Ovary (tissue), 9 donors: ENCODE results near the gene NFIA. TPM values are rescaled to one million over a fixed set of nuclear protein-coding genes. Genes with fewer than 3 reads are reported as not detected.
A peak's percentile ranks its signal among the peaks of the same experiment; 100 is the strongest.

Experiments used
- DNase-seq, 5 donors: peaks; one replicate each; pipeline ENCODE4 v3.0.0-alpha.2; 2019 to 2020
- H3K27ac ChIP-seq, 2 donors: fragments of 200-600 bp; one replicate each; pipeline versions ENCODE4 v1.5.1 to v1.8.0; 2019 to 2022
- H3K27me3 ChIP-seq: fragments of 200-600 bp; one replicate; pipeline ENCODE4 v1.8.0; 2022
- H3K36me3 ChIP-seq: fragments of 200-600 bp; sonication (generic); one replicate; pipeline ENCODE4 v1.5.1; 2019
- H3K4me1 ChIP-seq: one replicate; pipeline ENCODE4 v1.8.1; 2013; ENCODE audit warnings: mild to moderate bottlenecking, moderate library complexity; ENCODE audit not compliant: insufficient read depth
- H3K4me3 ChIP-seq: fragments of 200-600 bp; sonication (generic); one replicate; pipeline ENCODE4 v1.5.1; 2017
- H3K9me3 ChIP-seq, 2 donors: fragments of 200-600 bp in 1 of 2; sonication (generic) in 1 of 2; one replicate each; pipeline versions ENCODE4 v1.5.1 to v1.8.1; 2013 to 2019; ENCODE audit warnings: mild to moderate bottlenecking in 1 of 2, moderate library complexity in 1 of 2
- EP300 ChIP-seq: sonication (generic); formaldehyde crosslinking; IDR thresholded peaks from one replicate; pipeline ENCODE4 v1.6.1; 2017; ENCODE audit warnings: antibody characterized with exemption
- POLR2A ChIP-seq: fragments of 450-650 bp; IDR thresholded peaks from one replicate; pipeline ENCODE4 v1.6.1; 2017; ENCODE audit warnings: antibody characterized with exemption, mild to moderate bottlenecking, moderate library complexity
- WGBS, 3 donors: extraction: QIAGEN DNeasy Blood & Tissue Kit in 1 of 3; methylation state at CpG; one replicate each; pipeline versions ENCODE4 v1.1.5 to v1.1.7; 2013 to 2017; 5-methylcytosine and 5-hydroxymethylcytosine counted together
- intact Hi-C, 4 donors: fragments of 100-400 bp; cut with DNase I; formaldehyde crosslinking; loops; one replicate each; pipeline versions ENCODE4 v1.11.0 to v1.15.1; 2022 to 2023
- polyA plus RNA-seq, 2 donors: library from polyadenylated mRNA; stranded (reverse); fragments of 200-250 nt in 1 of 2; fragments of 350-450 nt in 1 of 2; fragmentation: Illumina TruSeq in 1 of 2; extraction: RNeasy Lipid Tissue Mini Kit (QIAGEN cat#74804) in 1 of 2; gene quantifications; one replicate each; pipeline ENCODE4 v1.2.3, GENCODE V29; 2013 to 2014
- total RNA-seq, 7 donors: library from RNA; depleted of rRNA in 2 of 7; stranded (reverse); fragments of >200 nt in 2 of 7; fragmentation: NEBNext Ultra II Directional in 3 of 7; extraction: Animal tissue kit (Norgen Biotek cat#: 25700) in 3 of 7; gene quantifications; one replicate each; pipeline versions ENCODE4 v1.1.0 to v1.2.4, GENCODE V29; 2016 to 2023
- TF ChIP-seq, protein P1 (sequence below), 3 donors: fragments of 450-650 bp in 2 of 3; fragments of 200-600 bp in 1 of 3; IDR thresholded peaks; one replicate each; pipeline versions ENCODE4 v1.5.1 to v1.8.0; 2016 to 2022; ENCODE audit warnings: antibody characterized with exemption in 3 of 3, mild to moderate bottlenecking in 1 of 3
- donor health status: DM: no; HTN: no; CAD: no; lungs with moderate emphysema.
- donor health status: DM: no; HTN: no; CAD: no.
- donor health status: Bipolar disorder and iron deficiency.
- donor health status: DM: yes; HTN: yes; CAD: no.
- donor health status: DM: no; HTN: no; CAD: no.
- donor health status: DM: yes; HTN: yes; CAD: no.

NFIA gene
- total and polyA plus RNA-seq, 9 donors: 11.8 to 115 (median 80.9) TPM

DNA sequence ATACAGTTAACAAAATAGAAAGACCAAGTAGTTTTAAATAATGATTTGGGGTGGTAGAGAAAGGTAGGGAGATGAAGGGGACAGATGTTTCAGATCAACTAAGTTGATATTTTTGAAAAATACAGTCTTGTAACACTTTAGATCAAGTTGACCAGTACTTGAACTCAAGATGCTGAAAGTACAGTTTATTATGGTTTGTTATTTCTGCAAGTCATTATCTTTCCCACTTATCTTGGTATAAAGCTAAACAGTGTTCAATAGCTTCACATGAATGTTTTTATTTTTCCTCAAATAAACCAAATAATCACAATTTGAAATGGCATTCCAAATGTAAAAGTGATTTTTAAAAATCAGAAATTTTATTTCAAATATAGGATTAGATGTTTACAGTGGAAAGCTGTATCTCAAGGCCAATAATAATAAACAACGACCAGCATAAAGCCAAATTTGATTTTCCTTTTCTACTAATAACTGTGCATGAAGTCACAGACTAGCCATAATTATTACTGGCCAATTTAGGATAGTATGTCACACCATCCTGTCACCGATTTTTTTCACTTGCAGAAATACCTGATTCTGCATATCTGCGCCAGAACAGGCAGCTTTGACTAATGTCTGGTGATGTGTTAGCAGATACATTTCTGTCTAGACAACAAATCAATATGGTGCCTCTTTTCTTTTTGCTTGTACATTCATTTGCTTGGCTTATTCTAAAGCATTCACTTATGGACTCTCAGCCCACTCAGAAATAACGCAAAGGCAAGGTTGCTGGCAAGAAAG lies 322.4 kb downstream of the NFIA start:
- no peak overlapping the region for H3K4me3 ChIP-seq
- WGBS, 3 donors: 38 to 63% (median 48%) methylated on average over 4 of the region's 4 CpGs
- no peaks in the 10 kb centered on the region for H3K36me3 ChIP-seq
- H3K4me1 ChIP-seq: peaks cover 4% of the 10 kb centered on the region
- no peak for TF ChIP-seq POLR2A
- H3K27ac ChIP-seq: peak overlapping the region in 1 of 2 donors; percentile 34
- H3K9me3 ChIP-seq: no peaks in the 10 kb centered on the region
- DNase-seq: no peak
- H3K27me3 ChIP-seq: no peaks in the 10 kb centered on the region
- intact Hi-C loops: no loop called here

DNA sequence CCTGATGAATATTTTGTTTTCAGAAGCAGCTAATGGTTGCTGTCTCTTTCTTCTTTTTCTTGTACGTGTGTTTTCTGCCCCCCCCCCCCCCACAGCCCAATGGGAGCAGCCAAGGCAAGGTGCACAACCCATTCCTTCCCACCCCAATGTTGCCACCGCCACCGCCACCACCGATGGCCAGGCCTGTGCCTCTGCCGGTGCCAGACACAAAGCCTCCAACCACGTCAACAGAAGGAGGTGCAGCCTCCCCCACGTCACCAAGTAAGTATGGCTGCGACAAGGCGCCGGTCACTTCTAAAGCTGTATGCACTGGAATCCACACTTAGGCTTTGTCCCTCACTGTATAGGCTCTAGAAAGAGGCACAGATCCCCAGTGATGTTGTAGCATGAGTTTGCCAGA lies 324.1 kb downstream of the NFIA start:
- no peak overlapping the region for H3K4me3 ChIP-seq
- H3K36me3 ChIP-seq: no peaks in the 10 kb centered on the region
- H3K27ac ChIP-seq: no peak overlapping the region
- 98 to 99% (median 99%) methylated on average over 10 of the region's 10 CpGs for WGBS, 3 donors
- no peaks in the 10 kb centered on the region for H3K9me3 ChIP-seq
- H3K4me1 ChIP-seq: peaks cover 4% of the 10 kb centered on the region
- intact Hi-C loops: no loop called here
- H3K27me3 ChIP-seq: no peaks in the 10 kb centered on the region
- no peak for DNase-seq
- no peak for TF ChIP-seq EP300

DNA sequence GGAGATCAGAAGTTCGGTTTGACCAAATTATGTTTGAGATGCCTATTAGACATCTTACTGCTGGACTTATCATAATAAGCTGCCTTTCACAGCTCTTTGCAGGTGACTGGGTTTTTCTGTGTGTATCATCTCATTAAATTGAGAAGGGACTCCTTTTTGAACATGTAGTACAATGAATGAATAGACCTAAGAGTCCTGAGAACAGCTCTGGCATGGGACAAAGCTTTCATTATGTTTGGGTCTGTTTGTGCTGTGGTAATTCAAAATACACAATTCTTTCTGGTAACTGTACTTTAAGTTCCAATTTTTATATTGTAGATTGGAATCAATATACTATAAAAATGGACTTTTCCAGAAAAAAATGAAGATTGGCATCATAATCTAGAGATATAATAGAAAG lies 330.2 kb downstream of the NFIA start:
- Histone ChIP-seq H3K36me3 (no peaks in the 10 kb centered on the region), H3K27me3 (no peaks in the 10 kb centered on the region), H3K9me3 (no peaks in the 10 kb centered on the region), H3K4me3 (no peak overlapping the region), H3K27ac (no peak overlapping the region), H3K4me1 (no peaks in the 10 kb centered on the region)
- DNase-seq: no peak
- TF ChIP-seq EP300 (no peak), POLR2A (no peak)
- TF ChIP-seq, protein P1, sequence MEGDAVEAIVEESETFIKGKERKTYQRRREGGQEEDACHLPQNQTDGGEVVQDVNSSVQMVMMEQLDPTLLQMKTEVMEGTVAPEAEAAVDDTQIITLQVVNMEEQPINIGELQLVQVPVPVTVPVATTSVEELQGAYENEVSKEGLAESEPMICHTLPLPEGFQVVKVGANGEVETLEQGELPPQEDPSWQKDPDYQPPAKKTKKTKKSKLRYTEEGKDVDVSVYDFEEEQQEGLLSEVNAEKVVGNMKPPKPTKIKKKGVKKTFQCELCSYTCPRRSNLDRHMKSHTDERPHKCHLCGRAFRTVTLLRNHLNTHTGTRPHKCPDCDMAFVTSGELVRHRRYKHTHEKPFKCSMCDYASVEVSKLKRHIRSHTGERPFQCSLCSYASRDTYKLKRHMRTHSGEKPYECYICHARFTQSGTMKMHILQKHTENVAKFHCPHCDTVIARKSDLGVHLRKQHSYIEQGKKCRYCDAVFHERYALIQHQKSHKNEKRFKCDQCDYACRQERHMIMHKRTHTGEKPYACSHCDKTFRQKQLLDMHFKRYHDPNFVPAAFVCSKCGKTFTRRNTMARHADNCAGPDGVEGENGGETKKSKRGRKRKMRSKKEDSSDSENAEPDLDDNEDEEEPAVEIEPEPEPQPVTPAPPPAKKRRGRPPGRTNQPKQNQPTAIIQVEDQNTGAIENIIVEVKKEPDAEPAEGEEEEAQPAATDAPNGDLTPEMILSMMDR (IDR thresholded peaks at IDR 0.05): no peak
- intact Hi-C loops: no loop called here
- WGBS, 3 donors: 78 to 82% (median 79%) methylated on average over 1 of the region's 1 CpG

DNA sequence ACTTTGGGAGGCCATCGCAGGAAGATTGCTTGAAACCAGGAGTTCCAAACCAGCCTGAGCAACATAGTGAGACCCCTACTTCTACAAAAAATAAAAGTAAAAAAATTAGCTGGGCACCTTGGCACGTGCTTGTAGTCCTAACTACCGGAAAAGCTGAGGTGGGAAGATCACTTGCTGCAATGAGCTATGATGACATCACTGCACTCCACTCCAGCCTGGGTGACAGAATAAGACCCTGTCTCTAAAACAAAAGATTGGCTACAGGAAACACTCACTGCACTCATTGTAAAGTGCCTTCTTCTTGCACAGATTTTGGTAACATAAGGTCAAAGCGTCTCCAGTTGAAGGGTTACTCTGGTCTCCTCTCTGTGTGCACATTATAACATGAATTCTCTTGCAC lies 336.8 kb downstream of the NFIA start:
- H3K4me3 ChIP-seq: no peak overlapping the region
- H3K9me3 ChIP-seq: no peaks in the 10 kb centered on the region
- no peak for TF ChIP-seq EP300
- TF ChIP-seq POLR2A: no peak
- TF ChIP-seq, protein P1 (IDR thresholded peaks at IDR 0.05): no peak
- H3K4me1 ChIP-seq: no peaks in the 10 kb centered on the region
- intact Hi-C loops: no loop called here
- H3K27me3 ChIP-seq: no peaks in the 10 kb centered on the region
- 94 to 96% (median 94%) methylated on average over 4 of the region's 4 CpGs for WGBS, 3 donors
- no peak for DNase-seq
- no peak overlapping the region for H3K27ac ChIP-seq
- H3K36me3 ChIP-seq: no peaks in the 10 kb centered on the region

DNA sequence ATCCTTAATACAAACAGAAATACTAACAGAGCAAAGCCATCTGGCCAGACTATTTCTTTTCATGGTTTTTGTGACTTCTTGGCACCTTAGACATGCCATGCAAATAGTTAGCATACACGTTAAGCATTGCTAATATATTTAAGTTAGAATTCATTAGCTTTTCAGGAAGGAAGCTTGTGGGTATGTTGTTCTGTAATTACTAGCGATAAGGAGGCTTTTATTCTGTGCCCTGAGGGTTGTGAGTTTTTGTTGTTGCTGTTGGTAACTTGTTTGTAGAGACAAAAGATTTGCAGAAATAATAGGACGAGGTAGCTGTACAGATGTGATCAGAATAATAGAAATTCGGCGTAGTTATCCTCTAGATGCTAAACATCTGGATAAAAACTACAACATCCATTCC lies 337.3 kb downstream of the NFIA start:
- H3K4me3 ChIP-seq: no peak overlapping the region
- H3K9me3 ChIP-seq: no peaks in the 10 kb centered on the region
- peaks cover 3% of the 10 kb centered on the region for H3K4me1 ChIP-seq
- H3K27ac ChIP-seq: no peak overlapping the region
- DNase-seq: no peak
- intact Hi-C loops: no loop called here
- no peaks in the 10 kb centered on the region for H3K36me3 ChIP-seq
- no peaks in the 10 kb centered on the region for H3K27me3 ChIP-seq
- TF ChIP-seq, protein P1 (IDR thresholded peaks at IDR 0.05): no peak
- TF ChIP-seq EP300: no peak
- no peak for TF ChIP-seq POLR2A
- WGBS, 3 donors: 64 to 72% (median 66%) methylated on average over 5 of the region's 5 CpGs
